Measurements from ENCODE around the gene HES1. TPM values are rescaled to one million over a fixed set of nuclear protein-coding genes. Genes with fewer than 3 reads are reported as not detected.

HES1 gene
- total and polyA plus RNA-seq, 9 of the 15 experiments (the other 6 are each of a cell fraction or from before 2014, with no cell fraction given), result 3.4 to 37.0 (median 19.3) TPM

DNA sequence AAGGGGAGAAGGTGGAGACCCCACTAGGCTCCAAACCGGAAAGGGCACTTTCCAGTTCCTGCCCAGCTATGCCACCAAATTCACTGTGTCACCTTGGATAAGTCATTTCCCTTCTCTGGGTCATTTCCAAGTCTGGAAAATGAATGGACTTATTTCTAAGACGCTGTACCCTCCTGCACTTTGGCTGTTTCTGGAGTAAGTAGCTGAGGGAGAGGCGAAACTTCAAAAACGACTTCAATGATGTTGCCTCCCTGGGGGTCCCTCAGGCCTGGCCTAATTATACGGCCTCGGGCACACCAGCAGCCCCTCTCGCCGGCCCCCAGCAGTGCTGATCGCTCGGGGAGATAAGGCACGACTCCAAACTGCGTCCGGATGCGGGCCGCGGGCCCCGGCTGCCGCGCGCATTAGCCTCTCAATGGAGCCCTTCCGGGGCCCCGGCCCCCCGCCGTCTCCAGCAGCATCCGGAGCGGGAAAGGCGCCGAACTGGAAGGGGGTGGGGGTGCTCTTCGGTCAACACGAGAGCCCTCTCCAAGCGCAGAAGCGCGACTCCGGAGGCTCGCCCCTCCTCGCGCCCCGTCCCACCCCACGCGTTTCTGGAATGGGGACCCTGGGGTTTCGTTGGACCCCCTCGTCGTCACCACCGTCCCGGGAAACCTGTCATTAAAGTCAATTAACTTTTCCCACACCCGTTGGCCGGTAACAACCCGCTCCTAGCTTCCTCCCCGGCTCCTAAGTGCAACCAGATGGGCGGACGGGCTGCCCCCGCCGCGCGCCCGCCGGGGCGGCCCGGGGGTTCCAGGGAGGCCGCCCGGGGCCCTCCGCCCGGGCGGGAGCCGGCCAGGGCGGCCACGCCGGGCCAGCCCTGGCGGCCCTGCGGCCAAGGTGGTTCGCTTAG, 4.8 kb downstream of the HES1 start (continued):
- TF ChIP-seq, protein P1, sequence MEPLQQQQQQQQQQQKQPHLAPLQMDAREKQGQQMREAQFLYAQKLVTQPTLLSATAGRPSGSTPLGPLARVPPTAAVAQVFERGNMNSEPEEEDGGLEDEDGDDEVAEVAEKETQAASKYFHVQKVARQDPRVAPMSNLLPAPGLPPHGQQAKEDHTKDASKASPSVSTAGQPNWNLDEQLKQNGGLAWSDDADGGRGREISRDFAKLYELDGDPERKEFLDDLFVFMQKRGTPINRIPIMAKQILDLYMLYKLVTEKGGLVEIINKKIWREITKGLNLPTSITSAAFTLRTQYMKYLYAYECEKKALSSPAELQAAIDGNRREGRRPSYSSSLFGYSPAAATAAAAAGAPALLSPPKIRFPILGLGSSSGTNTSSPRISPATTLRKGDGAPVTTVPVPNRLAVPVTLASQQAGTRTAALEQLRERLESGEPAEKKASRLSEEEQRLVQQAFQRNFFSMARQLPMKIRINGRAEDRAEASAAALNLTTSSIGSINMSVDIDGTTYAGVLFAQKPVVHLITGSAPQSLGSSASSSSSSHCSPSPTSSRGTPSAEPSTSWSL (CRISPR knock-in tag; IDR thresholded peaks at IDR 0.05; ENCODE audit: borderline replicate concordance), result no peak; the same call in 1 of the 2 replicates
- TF ChIP-seq, protein P2, sequence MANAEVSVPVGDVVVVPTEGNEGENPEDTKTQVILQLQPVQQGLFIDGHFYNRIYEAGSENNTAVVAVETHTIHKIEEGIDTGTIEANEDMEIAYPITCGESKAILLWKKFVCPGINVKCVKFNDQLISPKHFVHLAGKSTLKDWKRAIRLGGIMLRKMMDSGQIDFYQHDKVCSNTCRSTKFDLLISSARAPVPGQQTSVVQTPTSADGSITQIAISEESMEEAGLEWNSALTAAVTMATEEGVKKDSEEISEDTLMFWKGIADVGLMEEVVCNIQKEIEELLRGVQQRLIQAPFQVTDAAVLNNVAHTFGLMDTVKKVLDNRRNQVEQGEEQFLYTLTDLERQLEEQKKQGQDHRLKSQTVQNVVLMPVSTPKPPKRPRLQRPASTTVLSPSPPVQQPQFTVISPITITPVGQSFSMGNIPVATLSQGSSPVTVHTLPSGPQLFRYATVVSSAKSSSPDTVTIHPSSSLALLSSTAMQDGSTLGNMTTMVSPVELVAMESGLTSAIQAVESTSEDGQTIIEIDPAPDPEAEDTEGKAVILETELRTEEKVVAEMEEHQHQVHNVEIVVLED (CRISPR knock-in tag; IDR thresholded peaks at IDR 0.05), result 0 out of 2 replicates have a peak, but pooled peaks have one; percentile 14
- TF ChIP-seq, protein P3, sequence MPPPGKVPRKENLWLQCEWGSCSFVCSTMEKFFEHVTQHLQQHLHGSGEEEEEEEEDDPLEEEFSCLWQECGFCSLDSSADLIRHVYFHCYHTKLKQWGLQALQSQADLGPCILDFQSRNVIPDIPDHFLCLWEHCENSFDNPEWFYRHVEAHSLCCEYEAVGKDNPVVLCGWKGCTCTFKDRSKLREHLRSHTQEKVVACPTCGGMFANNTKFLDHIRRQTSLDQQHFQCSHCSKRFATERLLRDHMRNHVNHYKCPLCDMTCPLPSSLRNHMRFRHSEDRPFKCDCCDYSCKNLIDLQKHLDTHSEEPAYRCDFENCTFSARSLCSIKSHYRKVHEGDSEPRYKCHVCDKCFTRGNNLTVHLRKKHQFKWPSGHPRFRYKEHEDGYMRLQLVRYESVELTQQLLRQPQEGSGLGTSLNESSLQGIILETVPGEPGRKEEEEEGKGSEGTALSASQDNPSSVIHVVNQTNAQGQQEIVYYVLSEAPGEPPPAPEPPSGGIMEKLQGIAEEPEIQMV (tag; conservative IDR thresholded peaks at IDR 0.05; ENCODE audit: low read depth), result no peak
- TF ChIP-seq NEUROD1 (IDR thresholded peaks at IDR 0.05; ENCODE audit: borderline replicate concordance, low read depth, low read length, partially characterized antibody) (peak; percentile 40), YY1 (IDR thresholded peaks at IDR 0.05; ENCODE audit: borderline replicate concordance in 1 of 3, control insufficient read depth in 1 of 3, extremely low read depth in 1 of 3, insufficient read depth in 3 of 3, insufficient read length in 1 of 3, insufficient replicate concordance in 2 of 3, low read depth in 1 of 3, low read length in 2 of 3) (peak in 2 of 3 experiments; percentile 77 to 83), RCOR1 (IDR thresholded peaks at IDR 0.05; ENCODE audit: borderline replicate concordance in 1 of 2, low read depth in 2 of 2, low read length in 2 of 2) (peak in 1 of 2 experiments; percentile 22; a peak in 1 of 4 replicates), MTA3 (IDR thresholded peaks at IDR 0.05; ENCODE audit: borderline replicate concordance) (peak; percentile 67)
- TF ChIP-seq, protein P4, sequence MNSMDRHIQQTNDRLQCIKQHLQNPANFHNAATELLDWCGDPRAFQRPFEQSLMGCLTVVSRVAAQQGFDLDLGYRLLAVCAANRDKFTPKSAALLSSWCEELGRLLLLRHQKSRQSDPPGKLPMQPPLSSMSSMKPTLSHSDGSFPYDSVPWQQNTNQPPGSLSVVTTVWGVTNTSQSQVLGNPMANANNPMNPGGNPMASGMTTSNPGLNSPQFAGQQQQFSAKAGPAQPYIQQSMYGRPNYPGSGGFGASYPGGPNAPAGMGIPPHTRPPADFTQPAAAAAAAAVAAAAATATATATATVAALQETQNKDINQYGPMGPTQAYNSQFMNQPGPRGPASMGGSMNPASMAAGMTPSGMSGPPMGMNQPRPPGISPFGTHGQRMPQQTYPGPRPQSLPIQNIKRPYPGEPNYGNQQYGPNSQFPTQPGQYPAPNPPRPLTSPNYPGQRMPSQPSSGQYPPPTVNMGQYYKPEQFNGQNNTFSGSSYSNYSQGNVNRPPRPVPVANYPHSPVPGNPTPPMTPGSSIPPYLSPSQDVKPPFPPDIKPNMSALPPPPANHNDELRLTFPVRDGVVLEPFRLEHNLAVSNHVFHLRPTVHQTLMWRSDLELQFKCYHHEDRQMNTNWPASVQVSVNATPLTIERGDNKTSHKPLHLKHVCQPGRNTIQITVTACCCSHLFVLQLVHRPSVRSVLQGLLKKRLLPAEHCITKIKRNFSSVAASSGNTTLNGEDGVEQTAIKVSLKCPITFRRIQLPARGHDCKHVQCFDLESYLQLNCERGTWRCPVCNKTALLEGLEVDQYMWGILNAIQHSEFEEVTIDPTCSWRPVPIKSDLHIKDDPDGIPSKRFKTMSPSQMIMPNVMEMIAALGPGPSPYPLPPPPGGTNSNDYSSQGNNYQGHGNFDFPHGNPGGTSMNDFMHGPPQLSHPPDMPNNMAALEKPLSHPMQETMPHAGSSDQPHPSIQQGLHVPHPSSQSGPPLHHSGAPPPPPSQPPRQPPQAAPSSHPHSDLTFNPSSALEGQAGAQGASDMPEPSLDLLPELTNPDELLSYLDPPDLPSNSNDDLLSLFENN (IDR thresholded peaks at IDR 0.05; ENCODE audit: low read depth in 2 of 2, low read length in 2 of 2), result 0 out of 4 replicates have a peak, but pooled peaks of 1 of the 2 experiments have one; percentile 2
- TF ChIP-seq, protein P5, sequence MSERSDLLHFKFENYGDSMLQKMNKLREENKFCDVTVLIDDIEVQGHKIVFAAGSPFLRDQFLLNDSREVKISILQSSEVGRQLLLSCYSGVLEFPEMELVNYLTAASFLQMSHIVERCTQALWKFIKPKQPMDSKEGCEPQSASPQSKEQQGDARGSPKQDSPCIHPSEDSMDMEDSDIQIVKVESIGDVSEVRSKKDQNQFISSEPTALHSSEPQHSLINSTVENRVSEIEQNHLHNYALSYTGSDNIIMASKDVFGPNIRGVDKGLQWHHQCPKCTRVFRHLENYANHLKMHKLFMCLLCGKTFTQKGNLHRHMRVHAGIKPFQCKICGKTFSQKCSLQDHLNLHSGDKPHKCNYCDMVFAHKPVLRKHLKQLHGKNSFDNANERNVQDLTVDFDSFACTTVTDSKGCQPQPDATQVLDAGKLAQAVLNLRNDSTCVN (CRISPR knock-in tag; IDR thresholded peaks at IDR 0.05), result no peak
- TF ChIP-seq, protein P6, sequence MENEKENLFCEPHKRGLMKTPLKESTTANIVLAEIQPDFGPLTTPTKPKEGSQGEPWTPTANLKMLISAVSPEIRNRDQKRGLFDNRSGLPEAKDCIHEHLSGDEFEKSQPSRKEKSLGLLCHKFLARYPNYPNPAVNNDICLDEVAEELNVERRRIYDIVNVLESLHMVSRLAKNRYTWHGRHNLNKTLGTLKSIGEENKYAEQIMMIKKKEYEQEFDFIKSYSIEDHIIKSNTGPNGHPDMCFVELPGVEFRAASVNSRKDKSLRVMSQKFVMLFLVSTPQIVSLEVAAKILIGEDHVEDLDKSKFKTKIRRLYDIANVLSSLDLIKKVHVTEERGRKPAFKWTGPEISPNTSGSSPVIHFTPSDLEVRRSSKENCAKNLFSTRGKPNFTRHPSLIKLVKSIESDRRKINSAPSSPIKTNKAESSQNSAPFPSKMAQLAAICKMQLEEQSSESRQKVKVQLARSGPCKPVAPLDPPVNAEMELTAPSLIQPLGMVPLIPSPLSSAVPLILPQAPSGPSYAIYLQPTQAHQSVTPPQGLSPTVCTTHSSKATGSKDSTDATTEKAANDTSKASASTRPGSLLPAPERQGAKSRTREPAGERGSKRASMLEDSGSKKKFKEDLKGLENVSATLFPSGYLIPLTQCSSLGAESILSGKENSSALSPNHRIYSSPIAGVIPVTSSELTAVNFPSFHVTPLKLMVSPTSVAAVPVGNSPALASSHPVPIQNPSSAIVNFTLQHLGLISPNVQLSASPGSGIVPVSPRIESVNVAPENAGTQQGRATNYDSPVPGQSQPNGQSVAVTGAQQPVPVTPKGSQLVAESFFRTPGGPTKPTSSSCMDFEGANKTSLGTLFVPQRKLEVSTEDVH (IDR thresholded peaks at IDR 0.05; ENCODE audit: low read depth, partially characterized antibody), result no peak
